Kidney capillary endothelial cell (primary cell): Measurements from ENCODE around the gene SULT2B1.

Experiments used
- DNase-seq: peaks from one replicate; pipeline ENCODE4 v3.0.0-alpha.2; 2018; ENCODE audit warnings: low spot score

The SULT2B1 gene

GRCh38 chr19:48600679-48601417 lies 48.9 kb downstream of the SULT2B1 start:
- DNase-seq: no peak

- DNase-seq: no peak
Measured at GRCh38 chr19:48603001-48603400, 51.0 kb downstream of the SULT2B1 start.

GRCh38 chr19:48603449-48603848 lies 51.5 kb downstream of the SULT2B1 start:
- no peak for DNase-seq

- no peak for DNase-seq
Measured at GRCh38 chr19:48603850-48604249, 51.9 kb downstream of the SULT2B1 start.

DNA sequence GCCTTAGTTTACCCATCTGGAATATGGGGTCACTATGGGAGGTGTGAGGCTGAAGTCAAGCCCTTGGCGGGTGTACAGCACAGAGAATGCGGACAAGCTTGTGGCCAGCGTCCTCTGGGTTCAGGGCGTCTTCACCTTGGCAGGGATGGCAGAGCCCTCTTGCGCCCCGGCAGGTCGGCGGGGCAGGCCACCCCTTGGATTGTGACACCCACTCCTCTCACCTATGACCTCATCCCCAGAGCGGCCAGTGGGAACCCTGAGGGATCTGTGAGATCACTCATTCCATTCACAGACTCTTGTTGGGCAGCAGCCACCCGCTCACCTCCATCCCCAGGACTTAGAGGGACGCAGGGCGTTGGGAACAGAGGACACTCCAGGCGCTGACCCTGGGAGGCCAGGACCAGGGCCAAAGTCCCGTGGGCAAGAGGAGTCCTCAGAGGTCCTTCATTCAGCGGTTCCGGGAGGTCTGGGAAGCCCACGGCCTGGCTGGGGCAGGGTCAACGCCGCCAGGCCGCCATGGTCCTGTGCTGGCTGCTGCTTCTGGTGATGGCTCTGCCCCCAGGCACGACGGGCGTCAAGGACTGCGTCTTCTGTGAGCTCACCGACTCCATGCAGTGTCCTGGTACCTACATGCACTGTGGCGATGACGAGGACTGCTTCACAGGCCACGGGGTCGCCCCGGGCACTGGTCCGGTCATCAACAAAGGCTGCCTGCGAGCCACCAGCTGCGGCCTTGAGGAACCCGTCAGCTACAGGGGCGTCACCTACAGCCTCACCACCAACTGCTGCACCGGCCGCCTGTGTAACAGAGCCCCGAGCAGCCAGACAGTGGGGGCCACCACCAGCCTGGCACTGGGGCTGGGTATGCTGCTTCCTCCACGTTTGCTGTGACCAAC lies 54.7 kb downstream of the SULT2B1 start, which contains the start of gene SPACA4:
Gene SPACA4 (plus strand): TSS at position 280 of the 896 bp plus-strand sequence. CDS start 237 bp downstream, at position 517.
- no peak for DNase-seq

GRCh38 chr19:48607359-48607755 lies 55.4 kb downstream of the SULT2B1 start:
- no peak for DNase-seq

DNA sequence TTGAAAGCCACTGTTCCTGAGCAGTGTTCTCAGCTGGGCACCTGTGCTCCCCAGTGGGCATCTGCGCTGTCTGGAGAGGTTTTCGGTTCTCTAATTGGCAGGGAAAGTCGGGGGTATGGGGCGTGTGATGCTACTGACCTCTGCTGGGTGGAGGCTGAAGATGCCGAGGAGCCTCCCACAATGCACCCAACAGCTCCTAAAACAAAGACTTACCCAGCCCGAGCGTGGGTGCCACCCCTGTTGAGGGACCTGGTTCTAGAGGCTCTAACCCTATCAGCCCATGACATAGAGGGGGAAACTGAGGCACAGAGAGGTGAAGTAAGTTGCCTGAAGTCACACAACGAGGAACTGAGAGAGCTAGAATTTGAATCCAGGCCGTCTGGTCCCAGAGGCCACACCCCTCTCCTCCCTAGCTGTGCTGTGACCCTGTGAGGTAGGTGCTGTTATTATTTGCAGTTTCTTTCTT lies 56.9 kb downstream of the SULT2B1 start:
- DNase-seq: no peak

DNA sequence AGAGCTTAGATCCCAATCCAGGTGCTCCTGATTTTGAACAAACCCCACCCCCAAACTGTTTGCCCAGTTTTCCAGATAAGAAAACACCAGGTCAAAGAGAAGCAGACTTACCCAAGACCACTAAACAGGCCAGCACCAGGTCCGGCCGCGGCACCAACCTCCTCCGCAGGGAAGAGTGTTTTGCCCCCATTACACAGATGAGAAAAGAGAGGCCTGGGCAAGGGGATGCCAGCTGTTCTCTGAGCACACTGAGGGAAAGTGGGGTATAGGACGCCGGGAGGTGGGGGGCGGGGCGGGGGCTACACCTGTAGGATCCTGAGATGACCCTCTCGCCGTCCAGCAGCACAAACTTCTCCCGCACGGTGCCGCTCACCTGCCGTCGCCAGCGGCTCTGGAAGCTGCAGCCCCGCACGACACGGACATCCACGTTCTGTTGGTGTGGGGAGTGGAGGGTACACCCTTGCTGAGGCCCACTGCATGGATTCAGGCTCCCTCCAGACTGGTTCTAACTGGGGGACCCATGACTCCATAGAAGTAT lies 57.7 kb downstream of the SULT2B1 start:
- DNase-seq: no peak

DNA sequence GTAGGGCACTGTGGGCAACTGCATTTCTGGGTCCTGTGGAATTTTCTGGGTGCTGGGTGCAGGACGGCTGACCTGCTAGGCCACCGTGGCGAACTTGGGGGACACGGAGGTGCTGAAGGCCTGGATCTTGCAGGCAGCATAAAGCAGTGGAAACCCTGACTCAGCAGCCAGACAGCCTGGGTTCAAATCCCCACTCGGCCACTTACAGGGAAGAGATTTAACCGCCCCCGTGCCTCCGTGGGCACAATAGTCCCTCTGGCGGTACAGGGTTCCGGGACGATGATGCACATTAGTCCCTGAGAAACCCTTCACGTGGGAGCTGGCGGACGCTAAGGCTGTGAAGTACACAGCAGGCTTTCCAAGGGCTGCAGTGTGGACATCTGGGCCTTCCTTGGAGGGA lies 59.9 kb downstream of the SULT2B1 start:
- DNase-seq: no peak

DNA sequence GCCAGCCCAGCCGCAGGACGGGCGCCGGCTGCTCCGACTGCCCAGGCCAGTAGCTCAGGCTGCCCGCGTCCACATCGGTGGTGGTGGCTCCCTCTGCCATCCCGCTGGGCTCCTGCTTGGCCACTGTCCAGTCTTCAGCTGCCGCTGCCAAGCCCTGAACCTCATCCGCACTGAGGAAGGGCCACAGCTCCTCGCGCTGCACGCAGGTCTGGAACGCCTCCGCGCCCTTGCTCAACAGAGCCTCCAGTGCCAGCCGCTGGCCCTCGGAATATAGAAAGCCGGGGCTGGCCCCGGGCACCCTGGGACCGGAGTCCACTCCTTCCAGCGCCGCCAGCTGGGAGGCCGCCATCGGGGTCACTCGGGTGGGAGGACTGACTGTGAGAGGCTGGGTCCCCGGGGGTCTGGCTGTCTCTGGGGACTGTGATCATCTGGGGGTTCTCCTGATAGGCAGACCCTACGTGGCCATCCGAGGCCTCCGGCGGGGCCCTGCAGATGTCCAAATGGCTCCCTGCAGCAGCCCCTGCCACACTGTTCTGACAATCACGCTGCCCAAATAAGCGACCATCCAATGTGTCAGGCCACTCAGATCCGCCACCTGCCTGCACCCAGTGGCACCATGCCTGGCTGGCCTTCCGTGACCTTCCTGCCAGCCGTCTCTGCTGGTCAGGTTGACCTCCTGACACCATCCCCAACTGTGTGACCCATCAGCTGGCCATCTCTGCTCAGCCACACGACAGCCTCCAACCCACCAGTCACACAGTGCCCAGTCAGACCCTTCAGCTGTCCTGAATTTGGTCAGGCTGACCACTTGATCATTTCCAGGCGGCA lies 61.3 kb downstream of the SULT2B1 start:
- DNase-seq: no peak

GRCh38 chr19:48613852-48614435 lies 62.0 kb downstream of the SULT2B1 start:
- DNase-seq: no peak

DNA sequence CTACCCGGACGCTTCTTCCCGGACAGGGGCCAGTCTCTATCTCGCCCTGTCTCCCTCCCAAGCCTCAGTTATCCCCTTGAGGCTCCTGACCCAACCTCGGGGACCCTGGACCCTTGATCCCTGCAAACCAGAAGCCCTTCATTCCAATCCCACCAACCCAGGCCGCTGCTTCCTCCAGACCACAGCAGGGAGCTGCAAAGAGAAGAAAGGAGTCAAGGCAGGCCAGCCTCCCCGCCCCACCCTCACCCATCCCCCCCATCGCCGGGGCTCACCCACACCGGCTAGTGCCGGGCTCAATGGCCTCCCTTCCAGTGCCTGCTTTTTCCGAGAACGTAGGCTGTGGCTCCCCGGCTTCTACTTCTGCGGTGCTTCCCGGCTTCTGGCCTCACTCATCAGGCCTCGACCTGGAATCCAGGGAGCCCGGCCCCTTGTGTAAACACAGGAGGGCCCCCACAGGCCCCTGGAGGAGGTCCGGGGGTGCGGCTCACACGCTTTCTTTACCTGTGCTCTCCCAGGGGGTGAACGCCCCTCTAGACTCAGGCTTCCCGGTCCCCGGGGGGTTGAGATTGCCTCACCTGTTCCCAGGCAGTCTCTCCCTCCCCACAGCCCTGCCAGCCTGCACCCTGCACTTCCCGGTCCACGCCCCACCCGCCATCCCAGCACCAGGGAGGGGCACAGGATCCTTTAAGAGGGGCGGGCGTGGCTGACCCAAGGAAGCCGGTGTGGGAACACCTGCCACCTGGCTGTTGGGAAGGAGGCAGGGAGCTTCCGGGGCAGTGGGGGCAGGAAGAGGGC lies 62.7 kb downstream of the SULT2B1 start, which contains the start of gene FAM83E:
Gene FAM83E (minus strand): TSS at position 641 of the 795 bp plus-strand sequence. CDS start 1,704 bp downstream, outside the sequence.
- no peak for DNase-seq

DNA sequence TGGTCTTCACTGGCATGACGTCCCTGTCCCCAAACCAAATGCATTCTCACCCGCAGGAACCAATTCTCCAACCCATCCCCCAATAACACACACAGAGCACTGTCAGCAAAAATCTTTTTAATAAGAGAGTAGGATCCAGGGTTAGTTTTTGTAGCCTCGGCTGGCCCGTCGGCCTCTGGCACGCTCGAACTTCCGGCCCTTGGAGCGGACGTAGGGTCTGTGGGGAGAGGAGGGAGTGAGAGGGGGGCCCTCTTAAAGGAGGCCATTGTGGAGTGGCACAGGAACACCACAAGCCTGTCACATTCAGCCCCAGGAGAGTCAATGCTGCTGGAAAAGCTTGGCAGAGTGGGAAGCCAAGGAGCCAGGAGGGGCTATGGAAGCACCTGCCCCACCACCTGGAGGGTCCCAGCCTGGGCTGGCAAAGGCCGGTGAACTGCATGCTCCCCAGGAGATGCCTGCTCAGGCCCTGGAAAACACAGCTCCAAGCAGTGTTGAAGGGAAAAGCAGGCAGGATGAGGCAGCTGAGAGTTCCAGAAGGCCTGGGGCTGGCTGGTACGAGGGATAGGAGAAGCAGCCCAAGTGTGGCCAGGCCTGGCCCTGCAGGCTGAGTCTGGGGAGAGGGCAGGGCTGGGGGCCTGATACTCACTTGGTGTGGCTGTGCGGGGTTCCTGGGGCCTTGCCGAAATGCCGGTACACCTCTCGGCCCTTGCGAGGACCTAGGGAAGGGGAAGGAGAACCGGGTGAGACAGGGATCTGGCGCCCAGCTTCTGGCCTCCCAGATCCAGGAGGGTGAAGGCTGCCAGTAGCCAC lies 63.5 kb downstream of the SULT2B1 start:
- DNase-seq: no peak

DNA sequence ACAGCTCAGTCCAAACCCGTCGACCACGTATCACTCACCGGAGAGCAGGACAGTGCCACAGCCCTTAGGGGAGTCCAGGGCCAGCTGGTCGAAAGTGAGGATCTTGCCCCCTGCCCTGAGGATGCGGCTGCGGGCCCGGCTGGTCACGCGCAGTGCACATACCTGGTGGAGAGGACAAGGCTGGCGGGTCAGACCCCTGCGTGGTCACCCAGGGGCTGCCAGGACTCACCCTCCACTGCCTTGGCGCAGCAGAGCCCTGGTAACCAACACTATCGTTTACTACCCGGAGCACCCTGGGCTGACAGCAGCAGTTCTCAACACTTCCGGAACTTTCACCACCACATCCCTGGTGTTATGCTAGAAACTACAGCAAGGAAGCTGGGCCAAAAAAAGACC lies 64.1 kb downstream of the SULT2B1 start:
- no peak for DNase-seq

DNA sequence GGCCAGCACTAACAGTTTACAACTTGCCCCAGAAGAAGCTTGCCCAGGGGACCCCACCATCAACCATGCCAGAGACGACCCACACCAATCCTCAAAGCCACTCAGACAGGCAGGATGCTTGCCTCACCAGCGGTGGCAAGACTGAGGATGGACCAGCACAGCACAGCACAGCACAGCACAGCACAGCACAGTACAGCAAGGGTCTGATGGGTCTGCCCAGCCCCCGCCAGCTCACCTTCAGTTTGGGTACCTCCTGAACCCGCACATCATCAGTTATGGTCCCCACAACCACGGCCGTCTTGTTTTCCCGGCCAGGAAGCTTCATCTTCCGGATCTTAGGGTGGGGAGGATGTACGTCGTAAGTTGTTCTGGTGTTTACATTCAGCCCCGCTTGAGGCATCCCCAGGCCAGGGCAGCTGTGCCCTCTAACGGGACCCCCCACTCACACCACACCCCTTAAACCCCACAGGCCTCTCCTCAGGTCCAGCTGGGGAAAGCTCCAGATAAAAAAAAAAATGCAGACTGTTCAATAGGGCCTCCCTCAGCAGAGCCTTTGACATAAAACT lies 64.6 kb downstream of the SULT2B1 start:
- no peak for DNase-seq

DNA sequence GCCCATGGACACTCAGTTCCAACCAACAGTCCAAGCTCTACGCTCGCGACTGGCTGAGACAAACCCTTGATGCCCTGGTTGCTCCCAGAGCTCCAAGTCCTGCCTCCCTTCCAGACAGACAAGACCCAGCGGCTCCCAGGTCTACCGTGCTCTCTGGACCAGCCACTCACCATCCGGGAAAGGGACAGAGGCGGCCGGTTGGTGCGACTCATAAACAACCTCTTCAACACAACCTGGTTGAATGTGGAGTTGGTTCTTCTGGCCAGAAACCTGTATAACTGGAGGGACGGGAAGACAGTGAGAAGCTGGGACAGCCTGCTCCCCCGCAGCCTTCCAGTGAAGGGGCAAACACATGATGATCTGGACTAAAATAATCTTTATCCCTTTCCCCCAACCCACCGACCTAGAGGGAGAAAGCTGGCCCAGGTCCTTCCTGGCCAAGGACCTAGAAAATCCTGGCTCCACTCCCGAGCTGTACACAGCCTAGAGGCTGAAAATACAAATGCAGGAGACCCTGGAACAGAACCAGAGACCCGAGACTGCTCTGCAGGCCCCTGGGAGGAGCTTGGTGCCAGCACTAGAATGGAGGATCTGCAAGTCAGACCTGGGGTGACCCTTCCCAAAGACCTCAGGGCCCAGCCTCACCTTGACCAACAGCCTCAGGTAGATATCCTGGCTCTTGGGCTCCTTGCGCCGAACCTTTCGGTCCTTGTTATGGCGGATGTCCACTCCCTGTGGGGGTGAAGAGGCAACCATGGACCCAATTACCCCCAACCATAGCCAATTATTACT lies 65.4 kb downstream of the SULT2B1 start:
- no peak for DNase-seq

DNA sequence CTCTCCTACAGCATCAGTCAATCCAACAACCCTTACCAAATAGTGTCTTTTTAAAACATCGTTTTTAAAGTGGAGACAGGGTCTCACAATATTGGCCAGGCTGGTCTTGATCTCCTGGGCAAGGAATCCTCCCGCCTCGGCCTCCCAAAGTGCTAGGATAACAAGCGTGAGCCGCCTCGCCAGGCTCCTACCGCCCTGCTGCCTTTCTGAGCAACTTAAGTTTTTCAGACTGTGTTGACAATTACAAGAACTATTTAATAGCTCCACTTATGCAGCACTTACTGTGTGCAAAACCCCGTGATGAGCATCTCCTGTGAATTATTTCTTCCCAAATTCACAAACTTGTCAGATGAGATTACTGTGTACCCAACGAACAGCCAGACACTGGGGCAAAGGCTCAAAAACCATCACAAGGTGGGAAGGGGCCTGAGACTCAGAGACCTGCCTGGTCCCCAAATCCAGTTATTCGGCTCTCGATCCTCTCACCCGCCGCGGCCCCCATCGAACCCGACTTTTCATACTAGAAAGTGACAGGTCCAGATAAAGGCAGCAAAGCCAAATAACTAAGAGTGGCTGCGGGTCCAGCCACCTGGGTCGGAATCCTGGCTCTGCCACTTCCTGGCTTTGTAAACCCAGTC lies 66.4 kb downstream of the SULT2B1 start:
- no peak for DNase-seq
